HG02798 (cell line): ENCODE results near the gene COL8A1.

Experiments used
- ATAC-seq: cut with Tn5 transposase; IDR thresholded peaks from one replicate; pipeline ENCODE4 v1.9.1; 2021; ENCODE audit warnings: mild to moderate bottlenecking; ENCODE audit not compliant: unreplicated experiment, poor library complexity

The COL8A1 gene

GRCh38 chr3:99753268-99753975 is 115.0 kb downstream of the COL8A1 start:
- ATAC-seq, result peak; percentile 94

- ATAC-seq, result no peak
These were observed 117.4 kb downstream of the COL8A1 start for GRCh38 chr3:99755831-99756230.

- no peak for ATAC-seq
These were observed 119.6 kb downstream of the COL8A1 start for GRCh38 chr3:99757966-99758365.

GRCh38 chr3:99758502-99759177 is 120.2 kb downstream of the COL8A1 start:
- ATAC-seq, result no peak

- ATAC-seq, result no peak
These were observed 121.6 kb downstream of the COL8A1 start for GRCh38 chr3:99760031-99760430.

- no peak for ATAC-seq
These were observed 122.2 kb downstream of the COL8A1 start for GRCh38 chr3:99760629-99761028.

GRCh38 chr3:99761415-99762165 is 123.2 kb downstream of the COL8A1 start:
- ATAC-seq, result no peak

GRCh38 chr3:99762901-99763300 is 124.5 kb downstream of the COL8A1 start:
- no peak for ATAC-seq

GRCh38 chr3:99764377-99764776 is 126.0 kb downstream of the COL8A1 start:
- no peak for ATAC-seq

GRCh38 chr3:99765042-99765942 is 126.9 kb downstream of the COL8A1 start:
- no peak for ATAC-seq

GRCh38 chr3:99767291-99767690 is 128.9 kb downstream of the COL8A1 start:
- no peak for ATAC-seq

GRCh38 chr3:99768126-99768525 is 129.7 kb downstream of the COL8A1 start:
- ATAC-seq, result no peak

GRCh38 chr3:99768808-99769501 is 130.6 kb downstream of the COL8A1 start:
- ATAC-seq, result no peak

GRCh38 chr3:99772171-99772570 is 133.8 kb downstream of the COL8A1 start:
- ATAC-seq, result no peak

GRCh38 chr3:99772671-99773070 is 134.3 kb downstream of the COL8A1 start:
- ATAC-seq, result no peak

- peak; percentile 94 for ATAC-seq
These were observed 136.1 kb downstream of the COL8A1 start for GRCh38 chr3:99774467-99774866.

GRCh38 chr3:99776516-99777209 is 138.3 kb downstream of the COL8A1 start:
- no peak for ATAC-seq

- no peak for ATAC-seq
These were observed 138.8 kb downstream of the COL8A1 start for GRCh38 chr3:99777210-99777549.

GRCh38 chr3:99777708-99778107 is 139.3 kb downstream of the COL8A1 start:
- ATAC-seq, result no peak
